Neuronal stem cell (in vitro differentiated cells): Measurements from ENCODE around the gene HEMK1.

ENCODE experiments used
- DNase-seq: peaks from one replicate; pipeline ENCODE4 v3.0.0-alpha.2; 2013; ENCODE audit warnings: low spot score
- H2AFZ ChIP-seq: one replicate; pipeline ENCODE4 v1.6.1; 2013; ENCODE audit warnings: mild to moderate bottlenecking, low read length, inconsistent platforms
- H2AK5ac ChIP-seq: 2 replicates; pipeline ENCODE4 v1.6.1; 2013; ENCODE audit warnings: low read depth, mild to moderate bottlenecking, inconsistent platforms, low read length, moderate library complexity, mixed read lengths
- H2BK120ac ChIP-seq: 2 replicates; pipeline ENCODE4 v1.6.1; 2013; ENCODE audit warnings: low read depth, mild to moderate bottlenecking, inconsistent platforms, low read length, moderate library complexity, mixed read lengths
- H2BK12ac ChIP-seq: one replicate; pipeline ENCODE4 v1.6.1; 2013; ENCODE audit warnings: low read length, inconsistent platforms
- H2BK15ac ChIP-seq: 2 replicates; pipeline ENCODE4 v1.6.1; 2013; ENCODE audit warnings: mild to moderate bottlenecking, low read length, inconsistent platforms, mixed read lengths
- H2BK5ac ChIP-seq: one replicate; pipeline ENCODE4 v1.6.1; 2013; ENCODE audit warnings: inconsistent platforms, mild to moderate bottlenecking, low read length, moderate library complexity
- H3K14ac ChIP-seq: one replicate; pipeline ENCODE4 v1.6.1; 2013; ENCODE audit warnings: low read length, inconsistent platforms
- H3K18ac ChIP-seq: 2 replicates; pipeline ENCODE4 v1.6.1; 2013; ENCODE audit warnings: low read length, inconsistent platforms
- H3K23ac ChIP-seq: 2 replicates; pipeline ENCODE4 v1.6.1; 2013; ENCODE audit warnings: low read depth, mild to moderate bottlenecking, mixed read lengths, low read length, inconsistent platforms; ENCODE audit not compliant: poor library complexity
- H3K27ac ChIP-seq: replicated peaks from 3 replicates; pipeline ENCODE4 v1.5.1; 2013; ENCODE audit warnings: low read length, inconsistent platforms
- H3K27me3 ChIP-seq, 3 experiments: 2 replicates each; pipeline ENCODE4 v1.6.1; 2013; ENCODE audit warnings: low read length in 3 of 3, mild to moderate bottlenecking in 2 of 3, inconsistent platforms in 1 of 3, low read depth in 1 of 3, mixed read lengths in 1 of 3, moderate library complexity in 1 of 3; ENCODE audit not compliant: control insufficient read depth in 3 of 3, insufficient read depth in 3 of 3
- H3K36me3 ChIP-seq, 2 donors: replicated peaks in 1 of 2; 2 replicates each; pipeline ENCODE4 v1.6.1; 2013; ENCODE audit warnings: low read length in 2 of 2; ENCODE audit not compliant: control insufficient read depth in 2 of 2, insufficient read depth in 2 of 2
- H3K4ac ChIP-seq: 2 replicates; pipeline ENCODE4 v1.6.1; 2013; ENCODE audit warnings: inconsistent platforms, mild to moderate bottlenecking, low read length, moderate library complexity
- H3K4me1 ChIP-seq, 2 donors: 1 replicate in 1 of 2; 2 replicates in 1 of 2; pipeline ENCODE4 v1.6.1; 2013; ENCODE audit warnings: low read length in 2 of 2, low read depth in 1 of 2; ENCODE audit not compliant: control insufficient read depth in 2 of 2, insufficient read depth in 1 of 2
- H3K4me2 ChIP-seq: one replicate; pipeline ENCODE4 v1.6.1; 2013; ENCODE audit warnings: mild to moderate bottlenecking, low read length, inconsistent platforms; ENCODE audit not compliant: insufficient read depth, poor library complexity, severe bottlenecking
- H3K4me3 ChIP-seq, 2 donors: 2 replicates each; pipeline ENCODE4 v1.5.1; 2013; ENCODE audit warnings: low read length in 2 of 2, mild to moderate bottlenecking in 2 of 2, inconsistent platforms in 1 of 2, moderate library complexity in 1 of 2
- H3K79me1 ChIP-seq: one replicate; pipeline ENCODE4 v1.6.1; 2013; ENCODE audit warnings: low read depth, mild to moderate bottlenecking, inconsistent platforms, low read length, moderate library complexity
- H3K9ac ChIP-seq: one replicate; pipeline ENCODE4 v1.6.1; 2013; ENCODE audit warnings: mild to moderate bottlenecking, low read depth, low read length, inconsistent platforms; ENCODE audit not compliant: poor library complexity
- H3K9me3 ChIP-seq, 2 donors: replicated peaks in 1 of 2; 2 replicates each; pipeline versions ENCODE3 to v1.6.1; 2013; ENCODE audit warnings: low read length in 2 of 2, mild to moderate bottlenecking in 2 of 2, inconsistent platforms in 1 of 2, low read depth in 1 of 2, mixed read lengths in 1 of 2, moderate library complexity in 1 of 2; ENCODE audit not compliant: control insufficient read depth in 2 of 2, insufficient read depth in 1 of 2
- H4K8ac ChIP-seq: one replicate; pipeline ENCODE4 v1.6.1; 2013; ENCODE audit warnings: low read depth, mild to moderate bottlenecking, inconsistent platforms, low read length, moderate library complexity
- H4K91ac ChIP-seq: one replicate; pipeline ENCODE4 v1.6.1; 2013; ENCODE audit warnings: low read length, low read depth, mild to moderate bottlenecking, inconsistent platforms; ENCODE audit not compliant: poor library complexity
- WGBS, 2 donors: extraction: QIAGEN DNeasy Blood & Tissue Kit; methylation state at CpG; one replicate each; pipeline ENCODE4 v1.1.7; 2013; ENCODE audit warnings: missing lambda C conversion rate in 2 of 2, mixed read lengths in 1 of 2; ENCODE audit not compliant: insufficient read length in 2 of 2, insufficient replicate concordance in 1 of 2; ENCODE audit errors: extremely low coverage in 2 of 2; 5-methylcytosine and 5-hydroxymethylcytosine counted together

The HEMK1 gene

GRCh38 chr3:50588759-50589433 is 19.6 kb downstream of the HEMK1 start:
- Histone ChIP-seq H3K27me3 (peaks cover 0 to 1% (median under 1%) of the 10 kb centered on the region in 3 experiments), H2BK120ac (no peak overlapping the region), H3K4me1 (no peaks in the 10 kb centered on the region), H2AFZ (no peak overlapping the region), H3K9me3 (no peaks in the 10 kb centered on the region), H3K27ac (no peak overlapping the region), H3K4ac (no peak overlapping the region), H3K4me2 (no peak overlapping the region), H3K9ac (peak overlapping the region; percentile 63), H2BK12ac (no peak overlapping the region), H3K79me1 (peaks cover 3% of the 10 kb centered on the region), H3K4me3 (peak overlapping the region in 1 of 2 donors; percentile 27), H2BK5ac (no peak overlapping the region), H2AK5ac (peak overlapping the region; percentile 40), H3K36me3 (peaks cover 0 to 5% of the 10 kb centered on the region in 2 donors), H3K23ac (no peak overlapping the region), H2BK15ac (no peak overlapping the region), H3K18ac (no peak overlapping the region), H4K91ac (no peak overlapping the region), H3K14ac (no peak overlapping the region), H4K8ac (peak overlapping the region; percentile 43)
- no peak for DNase-seq
- WGBS, 2 donors, result no CpG with 5 or more reads among the region's 4 CpGs

GRCh38 chr3:50591196-50591741 is 21.9 kb downstream of the HEMK1 start:
- WGBS, 2 donors, result no CpG with 5 or more reads among the region's 9 CpGs
- H3K27me3 ChIP-seq, result peaks cover 0 to 7% (median 1%) of the 10 kb centered on the region in 3 experiments
- H2BK12ac ChIP-seq, result no peak overlapping the region
- H2AK5ac ChIP-seq, result peak overlapping the region; percentile 7
- no peaks in the 10 kb centered on the region for H3K9me3 ChIP-seq
- no peak for DNase-seq
- no peak overlapping the region for H2BK120ac ChIP-seq
- H3K79me1 ChIP-seq, result peaks cover 2% of the 10 kb centered on the region
- H2BK15ac ChIP-seq, result peak overlapping the region; percentile 87
- no peak overlapping the region for H3K4me2 ChIP-seq
- peak overlapping the region; percentile 65 for H3K18ac ChIP-seq
- no peak overlapping the region for H4K91ac ChIP-seq
- H3K4ac ChIP-seq, result no peak overlapping the region
- H2AFZ ChIP-seq, result no peak overlapping the region
- no peak overlapping the region for H2BK5ac ChIP-seq
- no peaks in the 10 kb centered on the region for H3K36me3 ChIP-seq
- peak overlapping the region; percentile 4 for H3K14ac ChIP-seq
- no peak overlapping the region for H3K23ac ChIP-seq
- H3K9ac ChIP-seq, result no peak overlapping the region
- no peak overlapping the region for H3K4me3 ChIP-seq
- H3K4me1 ChIP-seq, result no peaks in the 10 kb centered on the region
- H3K27ac ChIP-seq, result no peak overlapping the region
- no peak overlapping the region for H4K8ac ChIP-seq

- no peaks in the 10 kb centered on the region for H3K9me3 ChIP-seq
- DNase-seq, result no peak
These were observed 23.2 kb downstream of the HEMK1 start for GRCh38 chr3:50592568-50592967.

GRCh38 chr3:50594253-50594785 is 25.0 kb downstream of the HEMK1 start:
- H3K4me3 ChIP-seq, result no peak overlapping the region
- no CpG with 5 or more reads among the region's 2 CpGs for WGBS, 2 donors
- H2BK5ac ChIP-seq, result no peak overlapping the region
- H3K4ac ChIP-seq, result no peak overlapping the region
- no peaks in the 10 kb centered on the region for H3K4me1 ChIP-seq
- H2BK120ac ChIP-seq, result no peak overlapping the region
- no peak overlapping the region for H2BK15ac ChIP-seq
- no peak overlapping the region for H3K9ac ChIP-seq
- H3K27ac ChIP-seq, result no peak overlapping the region
- no peak overlapping the region for H2AFZ ChIP-seq
- no peak overlapping the region for H3K14ac ChIP-seq
- no peak overlapping the region for H4K91ac ChIP-seq
- no peaks in the 10 kb centered on the region for H3K9me3 ChIP-seq
- H3K36me3 ChIP-seq, result no peaks in the 10 kb centered on the region
- no peak overlapping the region for H4K8ac ChIP-seq
- H3K4me2 ChIP-seq, result no peak overlapping the region
- H2AK5ac ChIP-seq, result no peak overlapping the region
- DNase-seq, result no peak
- H2BK12ac ChIP-seq, result no peak overlapping the region
- peaks cover 2% of the 10 kb centered on the region for H3K79me1 ChIP-seq
- peaks cover 0 to 7% (median 0%) of the 10 kb centered on the region in 3 experiments for H3K27me3 ChIP-seq
- H3K18ac ChIP-seq, result no peak overlapping the region
- no peak overlapping the region for H3K23ac ChIP-seq

More at GRCh38 chr3:50592568-50592967, 23.2 kb downstream of the HEMK1 start:
- Histone ChIP-seq H3K4me2 (no peak overlapping the region), H3K79me1 (peaks cover 2% of the 10 kb centered on the region), H2AK5ac (peak overlapping the region; percentile 93), H3K36me3 (no peaks in the 10 kb centered on the region), H4K91ac (no peak overlapping the region), H3K4me1 (no peaks in the 10 kb centered on the region), H3K27me3 (peaks cover 0 to 7% (median 1%) of the 10 kb centered on the region in 3 experiments), H3K4me3 (peak overlapping the region in 1 of 2 donors; percentile 16), H2BK15ac (no peak overlapping the region), H3K18ac (no peak overlapping the region), H2BK5ac (no peak overlapping the region), H3K4ac (no peak overlapping the region), H3K9ac (no peak overlapping the region), H4K8ac (no peak overlapping the region), H2AFZ (no peak overlapping the region), H2BK120ac (no peak overlapping the region), H3K23ac (peak overlapping the region; percentile 67), H2BK12ac (no peak overlapping the region), H3K27ac (no peak overlapping the region), H3K14ac (peak overlapping the region; percentile 27)
- no CpG with 5 or more reads among the region's 5 CpGs for WGBS, 2 donors
